Measurements from ENCODE around the gene MX2. TPM values are rescaled to one million over a fixed set of nuclear protein-coding genes. Genes with fewer than 3 reads are reported as not detected.

MX2 gene
- total RNA-seq, 1 experiment from 2014 or later, result 0.15 TPM

DNA sequence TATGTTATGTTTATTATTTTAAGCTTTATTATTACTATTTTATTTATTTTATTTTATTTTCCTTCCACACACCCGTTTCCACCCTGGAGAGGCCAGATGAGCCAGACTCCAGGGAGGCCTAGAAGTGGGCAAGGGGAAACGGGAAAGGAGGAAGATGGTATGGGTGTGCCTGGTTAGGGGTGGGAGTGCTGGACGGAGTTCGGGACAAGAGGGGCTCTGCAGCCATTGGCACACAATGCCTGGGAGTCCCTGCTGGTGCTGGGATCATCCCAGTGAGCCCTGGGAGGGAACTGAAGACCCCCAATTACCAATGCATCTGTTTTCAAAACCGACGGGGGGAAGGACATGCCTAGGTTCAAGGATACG is 63.7 kb downstream of the MX2 start:
- Histone ChIP-seq H3K4me1 (ENCODE audit: insufficient read depth, low read length) (peaks cover 4% of the 10 kb centered on the region), H3K79me2 (ENCODE audit: low read length) (no peaks in the 10 kb centered on the region), H3K4me2 (ENCODE audit: low read length) (peak overlapping the region; percentile 96), H3K4me3 (ENCODE audit: low read length) (peak overlapping the region; percentile 82), H4K20me1 (ENCODE audit: low read length) (no peaks in the 10 kb centered on the region), H3F3A (ENCODE audit: low read length, unreplicated experiment) (no peaks in the 10 kb centered on the region), H3K9ac (ENCODE audit: low read length) (peak overlapping the region; percentile 73), H3K27me3 (ENCODE audit: low read length) (no peaks in the 10 kb centered on the region), H2AFZ (ENCODE audit: low read length) (peak overlapping the region; percentile 96), H3K9me3 (ENCODE audit: low read length) (no peaks in the 10 kb centered on the region), H3K36me3 (ENCODE audit: low read depth, low read length) (no peaks in the 10 kb centered on the region), H3K9me2 (replicated peaks; ENCODE audit: low read length) (no peaks in the 10 kb centered on the region), H3K27ac (ENCODE audit: low read length) (no peak overlapping the region)
- BruUV-seq (replicated peaks), result TSS peak; percentile 95
- DNase-seq (no peak), ATAC-seq (no peak)
- CTCF ChIA-PET, result no interaction called here
- no peak for TF ChIP-seq EZH2 (IDR thresholded peaks at IDR 0.05; ENCODE audit: low read length, unreplicated experiment)
- TF ChIP-seq CTCF (conservative IDR thresholded peaks at IDR 0.05; ENCODE audit: low read depth, low read length), result no peak
- TF ChIP-seq EZH2phosphoT487 (IDR thresholded peaks at IDR 0.05; ENCODE audit: borderline replicate concordance, low read length), result no peak
- intact Hi-C loops (cut with micrococcal nuclease), result loop anchor here (10.0 kb wide), 1 partner anchor 141 kb away; no protein-coding TSS in a partner anchor
- POLR2A ChIA-PET (ENCODE audit: unreplicated experiment), result interaction anchor here (1.0 kb wide), 1 partner anchor 143 kb away, joined by 3 read pairs; no protein-coding TSS in a partner anchor

DNA sequence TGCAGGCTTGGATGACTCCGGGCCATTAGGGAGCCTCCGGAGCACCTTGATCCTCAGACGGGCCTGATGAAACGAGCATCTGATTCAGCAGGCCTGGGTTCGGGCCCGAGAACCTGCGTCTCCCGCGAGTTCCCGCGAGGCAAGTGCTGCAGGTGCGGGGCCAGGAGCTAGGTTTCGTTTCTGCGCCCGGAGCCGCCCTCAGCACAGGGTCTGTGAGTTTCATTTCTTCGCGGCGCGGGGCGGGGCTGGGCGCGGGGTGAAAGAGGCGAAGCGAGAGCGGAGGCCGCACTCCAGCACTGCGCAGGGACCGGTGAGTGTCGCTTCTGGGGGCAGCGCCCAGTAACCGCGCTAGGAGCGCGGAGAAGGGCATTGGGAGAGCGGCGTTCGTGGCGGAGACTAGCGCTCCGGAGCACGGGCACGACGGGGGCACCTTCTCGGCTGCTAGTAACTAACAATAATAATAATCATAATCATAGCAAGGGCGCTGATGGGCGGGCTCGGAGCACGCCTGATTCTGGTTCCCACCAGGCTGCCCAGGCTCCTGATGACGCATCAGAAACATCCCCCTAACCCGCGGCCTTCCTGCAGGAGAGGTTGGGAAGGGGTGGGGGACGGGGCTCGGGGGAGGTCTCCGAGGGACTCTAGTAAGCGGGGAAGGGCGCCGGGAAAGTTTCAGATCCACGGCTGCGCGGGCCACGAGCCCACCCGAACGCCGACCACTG is 64.3 kb downstream of the MX2 start, which contains the start of gene MX1:
TSS of gene MX1 (plus strand) at position 286 of the 722 bp plus-strand sequence. CDS start 5,832 bp downstream, outside the sequence.
- peak; percentile 92 for ATAC-seq
- Histone ChIP-seq H3K4me1 (ENCODE audit: insufficient read depth, low read length) (peaks cover 4% of the 10 kb centered on the region), H3K9me3 (ENCODE audit: low read length) (no peaks in the 10 kb centered on the region), H3K36me3 (ENCODE audit: low read depth, low read length) (no peaks in the 10 kb centered on the region), H3K27me3 (ENCODE audit: low read length) (no peaks in the 10 kb centered on the region), H3K27ac (ENCODE audit: low read length) (0 out of 2 replicates have a peak within 1 kb of the TSS, but pooled peaks have one; percentile 5), H3K9ac (ENCODE audit: low read length) (peak within 1 kb of the TSS; percentile 73), H4K20me1 (ENCODE audit: low read length) (no peaks in the 10 kb centered on the region), H2AFZ (ENCODE audit: low read length) (peak within 1 kb of the TSS; percentile 96), H3F3A (ENCODE audit: low read length, unreplicated experiment) (no peaks in the 10 kb centered on the region), H3K79me2 (ENCODE audit: low read length) (no peaks in the 10 kb centered on the region), H3K9me2 (replicated peaks; ENCODE audit: low read length) (no peaks in the 10 kb centered on the region), H3K4me3 (ENCODE audit: low read length) (peak within 1 kb of the TSS; percentile 82), H3K4me2 (ENCODE audit: low read length) (peak within 1 kb of the TSS; percentile 96)
- POLR2A ChIA-PET (ENCODE audit: unreplicated experiment), result interaction anchor here (1.0 kb wide), 1 partner anchor 143 kb away, joined by 3 read pairs; no protein-coding TSS in a partner anchor
- CTCF ChIA-PET, result no interaction called here
- no TSS peak for BruUV-seq (replicated peaks)
- DNase-seq, result peak; percentile 55
- no peak for TF ChIP-seq CTCF (conservative IDR thresholded peaks at IDR 0.05; ENCODE audit: low read depth, low read length)
- no peak for TF ChIP-seq EZH2 (IDR thresholded peaks at IDR 0.05; ENCODE audit: low read length, unreplicated experiment)
- no peak for TF ChIP-seq EZH2phosphoT487 (IDR thresholded peaks at IDR 0.05; ENCODE audit: borderline replicate concordance, low read length)
- intact Hi-C loops (cut with micrococcal nuclease), result loop anchor here (10.0 kb wide), 1 partner anchor 141 kb away; no protein-coding TSS in a partner anchor
